SU-DHL-6 (cell line): ENCODE data around the gene CAMKK2.
"Not testable (repeated sequence)": the region's sequence is repeated elsewhere in the genome, so short reads cannot be mapped to it uniquely, and the experiment has no call there.

Experiments
- H2AFZ ChIP-seq: fragments of 200-600 bp; sonication (generic); 2 replicates; pipeline ENCODE4 v1.6.1; 2014; ENCODE audit warnings: low read depth, mild to moderate bottlenecking, moderate library complexity, mixed read lengths, antibody characterized with exemption, low read length; ENCODE audit not compliant: severe bottlenecking
- H3F3A ChIP-seq: fragments of 200-600 bp; shearing (Covaris generic); 2 replicates; pipeline ENCODE4 v1.6.0; 2016; ENCODE audit warnings: antibody characterized with exemption, mild to moderate bottlenecking; ENCODE audit not compliant: insufficient read depth
- H3K27ac ChIP-seq: fragments of 200-600 bp; sonication (generic); 2 replicates; pipeline ENCODE4 v1.5.1; 2016; ENCODE audit warnings: low read depth, mild to moderate bottlenecking, low read length, moderate library complexity, mixed read lengths
- H3K27me3 ChIP-seq: fragments of 200-600 bp; sonication (generic), shearing (Covaris generic); 2 replicates; pipeline ENCODE4 v1.6.0; 2014; ENCODE audit warnings: mild to moderate bottlenecking, low read length
- H3K36me3 ChIP-seq: fragments of 200-600 bp; sonication (generic); 2 replicates; pipeline ENCODE4 v1.6.1; 2014; ENCODE audit warnings: mild to moderate bottlenecking, low read length, mixed read lengths
- H3K4me2 ChIP-seq: fragments of 300-600, 200-600 bp; shearing (Covaris generic), sonication (generic); 2 replicates; pipeline ENCODE4 v1.6.0; 2014; ENCODE audit warnings: low read length, low read depth, mild to moderate bottlenecking; ENCODE audit not compliant: poor library complexity, severe bottlenecking
- H3K4me3 ChIP-seq: fragments of 200-600 bp; sonication (generic); 2 replicates; pipeline ENCODE4 v1.5.1; 2014; ENCODE audit warnings: antibody characterized with exemption, low read length, mild to moderate bottlenecking, mixed read lengths; ENCODE audit not compliant: insufficient read depth, poor library complexity, severe bottlenecking
- H3K79me2 ChIP-seq: fragments of 200-600 bp; sonication (generic); 2 replicates; pipeline ENCODE4 v1.6.1; 2014; ENCODE audit warnings: mild to moderate bottlenecking, low read length, moderate library complexity; ENCODE audit not compliant: insufficient read depth
- H3K9ac ChIP-seq: fragments of 200-600 bp; sonication (generic); 2 replicates; pipeline ENCODE4 v1.7.0; 2014; ENCODE audit warnings: mild to moderate bottlenecking, low read length
- H3K9me2 ChIP-seq: fragments of 200-600 bp; sonication (generic); replicated peaks from 2 replicates; pipeline ENCODE4 v1.6.1; 2014; ENCODE audit warnings: low read length; ENCODE audit not compliant: insufficient read depth
- H3K9me3 ChIP-seq: fragments of 200-600 bp; sonication (generic); 2 replicates; pipeline ENCODE4 v1.6.1; 2014; ENCODE audit warnings: low read length, mixed read lengths; ENCODE audit not compliant: insufficient read depth
- H4K20me1 ChIP-seq: fragments of 200-600 bp; sonication (generic); 2 replicates; pipeline ENCODE4 v1.6.1; 2014; ENCODE audit warnings: low read depth, mild to moderate bottlenecking, antibody characterized with exemption, low read length, moderate library complexity, mixed read lengths
- EZH2phosphoT487 ChIP-seq: fragments of 200-600 bp; sonication (generic), shearing (Covaris generic); conservative IDR thresholded peaks from 2 replicates; pipeline ENCODE4 v1.6.1; 2018; ENCODE audit warnings: mild to moderate bottlenecking, antibody characterized with exemption, low read length, moderate library complexity, mixed read lengths
- TF ChIP-seq, protein P1 (sequence below): fragments of 200-600 bp; sonication (generic); IDR thresholded peaks from one replicate; pipeline ENCODE4 v1.5.1; 2017; ENCODE audit warnings: antibody characterized with exemption, mild to moderate bottlenecking, low read length, moderate library complexity; ENCODE audit not compliant: insufficient read depth, poor library complexity, severe bottlenecking

The CAMKK2 gene

GRCh38 chr12:121301876-121302275 lies 5.4 kb upstream of the CAMKK2 start:
- no peaks in the 10 kb centered on the region for H3K36me3 ChIP-seq

GRCh38 chr12:121300083-121300819 lies 3.7 kb upstream of the CAMKK2 start:
- Histone ChIP-seq H3K4me3 (no peak overlapping the region), H3K9me3 (no peaks in the 10 kb centered on the region), H3K36me3 (no peaks in the 10 kb centered on the region), H4K20me1 (no peaks in the 10 kb centered on the region), H3K27me3 (no peaks in the 10 kb centered on the region), H3K27ac (no peak overlapping the region), H3K4me2 (no peak overlapping the region), H3K79me2 (peaks cover 12% of the 10 kb centered on the region), H2AFZ (no peak overlapping the region), H3K9me2 (no peaks in the 10 kb centered on the region), H3F3A (peaks cover 7% of the 10 kb centered on the region; the same call in 1 of the 2 replicates), H3K9ac (no peak overlapping the region)
- TF ChIP-seq, protein P1, sequence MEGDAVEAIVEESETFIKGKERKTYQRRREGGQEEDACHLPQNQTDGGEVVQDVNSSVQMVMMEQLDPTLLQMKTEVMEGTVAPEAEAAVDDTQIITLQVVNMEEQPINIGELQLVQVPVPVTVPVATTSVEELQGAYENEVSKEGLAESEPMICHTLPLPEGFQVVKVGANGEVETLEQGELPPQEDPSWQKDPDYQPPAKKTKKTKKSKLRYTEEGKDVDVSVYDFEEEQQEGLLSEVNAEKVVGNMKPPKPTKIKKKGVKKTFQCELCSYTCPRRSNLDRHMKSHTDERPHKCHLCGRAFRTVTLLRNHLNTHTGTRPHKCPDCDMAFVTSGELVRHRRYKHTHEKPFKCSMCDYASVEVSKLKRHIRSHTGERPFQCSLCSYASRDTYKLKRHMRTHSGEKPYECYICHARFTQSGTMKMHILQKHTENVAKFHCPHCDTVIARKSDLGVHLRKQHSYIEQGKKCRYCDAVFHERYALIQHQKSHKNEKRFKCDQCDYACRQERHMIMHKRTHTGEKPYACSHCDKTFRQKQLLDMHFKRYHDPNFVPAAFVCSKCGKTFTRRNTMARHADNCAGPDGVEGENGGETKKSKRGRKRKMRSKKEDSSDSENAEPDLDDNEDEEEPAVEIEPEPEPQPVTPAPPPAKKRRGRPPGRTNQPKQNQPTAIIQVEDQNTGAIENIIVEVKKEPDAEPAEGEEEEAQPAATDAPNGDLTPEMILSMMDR = no peak
- no peak for TF ChIP-seq EZH2phosphoT487

More at GRCh38 chr12:121301876-121302275, 5.4 kb upstream of the CAMKK2 start:
- Histone ChIP-seq H4K20me1 (no peaks in the 10 kb centered on the region), H3K27me3 (no peaks in the 10 kb centered on the region), H3K79me2 (no peaks in the 10 kb centered on the region), H3K4me3 (no peak overlapping the region), H2AFZ (no peak overlapping the region), H3K4me2 (no peak overlapping the region), H3F3A (peaks cover 7% of the 10 kb centered on the region; the same call in 1 of the 2 replicates), H3K9me2 (no peaks in the 10 kb centered on the region), H3K9me3 (no peaks in the 10 kb centered on the region), H3K9ac (no peak overlapping the region), H3K27ac (no peak overlapping the region)
- TF ChIP-seq EZH2phosphoT487 = no peak
- TF ChIP-seq, protein P1 = no peak

GRCh38 chr12:121299662-121300061 lies 3.2 kb upstream of the CAMKK2 start:
- no peak overlapping the region for H2AFZ ChIP-seq
- no peak overlapping the region for H3K4me2 ChIP-seq

GRCh38 chr12:121298411-121298810 lies 1.9 kb upstream of the CAMKK2 start:
- not testable (repeated sequence) for H3K9ac ChIP-seq, H3K4me3 ChIP-seq, H2AFZ ChIP-seq, H3K9me3 ChIP-seq, H3K27ac ChIP-seq, H3K36me3 ChIP-seq, H3K9me2 ChIP-seq, H3K27me3 ChIP-seq, H3K4me2 ChIP-seq, H3F3A ChIP-seq, H4K20me1 ChIP-seq
- H3K79me2 ChIP-seq = peaks cover 30% of the 10 kb centered on the region

More at GRCh38 chr12:121299662-121300061, 3.2 kb upstream of the CAMKK2 start:
- Histone ChIP-seq H4K20me1 (no peaks in the 10 kb centered on the region), H3F3A (peaks cover 7% of the 10 kb centered on the region; the same call in 1 of the 2 replicates), H3K27ac (no peak overlapping the region), H3K36me3 (no peaks in the 10 kb centered on the region), H3K9me3 (no peaks in the 10 kb centered on the region), H3K4me3 (no peak overlapping the region), H3K27me3 (no peaks in the 10 kb centered on the region), H3K9me2 (no peaks in the 10 kb centered on the region), H3K9ac (no peak overlapping the region), H3K79me2 (peaks cover 17% of the 10 kb centered on the region)
- TF ChIP-seq, protein P1 = no peak
- TF ChIP-seq EZH2phosphoT487 = no peak
